IMR-90 (cell line): ENCODE results near the gene ST8SIA4. TPM values are rescaled to one million over a fixed set of nuclear protein-coding genes. Genes with fewer than 3 reads are reported as not detected.

Experiments
- ATAC-seq: fragments of 200-7000 bp; cut with Tn5 transposase; 2 replicates; pipeline ENCODE4 v1.9.1; 2020; ENCODE audit warnings: low read depth, mild to moderate bottlenecking, moderate library complexity
- BruUV-seq: library from RNA; stranded (reverse); fragments of 400-500 nt; replicated peaks from 2 replicates; lab custom pipeline; 2021; lab: Mats Ljungman, UMichigan
- CTCF ChIA-PET: fragments of 300-600 bp; formaldehyde crosslinking; extraction: SDS; loops from one replicate; lab custom pipeline; 2021; ENCODE audit warnings: antibody characterized with exemption; lab: Yijun Ruan, JAX
- POLR2A ChIA-PET: fragments of 300-600 bp; sonication (Branson Sonifier 250); formaldehyde crosslinking; loops from one replicate; lab custom pipeline; 2022; ENCODE audit warnings: antibody characterized with exemption; ENCODE audit not compliant: unreplicated experiment; lab: Charles Lee
- DNase-seq: peaks from one replicate; pipeline ENCODE4 v3.0.0; 2013
- H2AFZ ChIP-seq: replicated peaks from 2 replicates; pipeline ENCODE3; 2013; ENCODE audit warnings: low read length, mild to moderate bottlenecking; ENCODE audit not compliant: poor library complexity
- H2AK5ac ChIP-seq: 2 replicates; pipeline ENCODE4 v1.6.1; 2013; ENCODE audit warnings: low read depth, low read length, inconsistent platforms
- H2AK9ac ChIP-seq: replicated peaks from 2 replicates; pipeline ENCODE3; 2013; ENCODE audit warnings: mild to moderate bottlenecking, low read depth, low read length, moderate library complexity; ENCODE audit not compliant: poor library complexity
- H2BK120ac ChIP-seq: 2 replicates; pipeline ENCODE4 v1.6.1; 2013; ENCODE audit warnings: low read depth, low read length, inconsistent platforms
- H2BK15ac ChIP-seq: 3 replicates; pipeline ENCODE4 v1.6.1; 2013; ENCODE audit warnings: low read depth, low read length, inconsistent platforms
- H2BK20ac ChIP-seq: 2 replicates; pipeline ENCODE4 v1.6.1; 2013; ENCODE audit warnings: low read depth, mild to moderate bottlenecking, inconsistent platforms, low read length, moderate library complexity
- H2BK5ac ChIP-seq: 2 replicates; pipeline ENCODE4 v1.6.1; 2013; ENCODE audit warnings: mild to moderate bottlenecking, low read depth, low read length, inconsistent platforms; ENCODE audit not compliant: poor library complexity, severe bottlenecking
- H3K14ac ChIP-seq: replicated peaks from 2 replicates; pipeline ENCODE4 v1.6.1; 2013; ENCODE audit warnings: low read depth, low read length, inconsistent platforms
- H3K18ac ChIP-seq: 2 replicates; pipeline ENCODE4 v1.6.1; 2013; ENCODE audit warnings: low read depth, low read length, control low read depth
- H3K23ac ChIP-seq: 2 replicates; pipeline ENCODE4 v1.6.1; 2013; ENCODE audit warnings: low read depth, low read length, inconsistent platforms
- H3K27ac ChIP-seq: 2 replicates; pipeline ENCODE4 v1.5.1; 2013; ENCODE audit warnings: mild to moderate bottlenecking, control low read depth, low read length; ENCODE audit not compliant: insufficient read depth
- H3K27me3 ChIP-seq: 2 replicates; pipeline ENCODE4 v1.6.1; 2013; ENCODE audit warnings: low read length; ENCODE audit not compliant: control insufficient read depth, insufficient read depth
- H3K36me3 ChIP-seq: 2 replicates; pipeline ENCODE4 v1.6.1; 2013; ENCODE audit warnings: low read length, mixed read lengths; ENCODE audit not compliant: control insufficient read depth, insufficient read depth
- H3K4ac ChIP-seq: 2 replicates; pipeline ENCODE4 v1.6.1; 2013; ENCODE audit warnings: low read depth, low read length, inconsistent platforms
- H3K4me1 ChIP-seq: 2 replicates; pipeline ENCODE4 v1.6.1; 2013; ENCODE audit warnings: low read length, mixed read lengths; ENCODE audit not compliant: control insufficient read depth, insufficient read depth
- H3K4me2 ChIP-seq: 2 replicates; pipeline ENCODE4 v1.6.1; 2013; ENCODE audit warnings: low read depth, mild to moderate bottlenecking, control low read depth, low read length, moderate library complexity
- H3K4me3 ChIP-seq: 2 replicates; pipeline ENCODE4 v1.5.1; 2013; ENCODE audit warnings: low read depth, mild to moderate bottlenecking, control low read depth, low read length, moderate library complexity; ENCODE audit not compliant: insufficient read depth
- H3K56ac ChIP-seq: 2 replicates; pipeline ENCODE4 v1.6.1; 2013; ENCODE audit warnings: low read length, inconsistent platforms; ENCODE audit not compliant: insufficient read depth; ENCODE audit errors: extremely low read depth
- H3K79me1 ChIP-seq, 2 experiments: 2 replicates each; pipeline ENCODE4 v1.6.1; 2013; ENCODE audit warnings: low read length in 2 of 2, inconsistent platforms in 1 of 2, low read depth in 1 of 2
- H3K9ac ChIP-seq: 2 replicates; pipeline ENCODE4 v1.6.1; 2013; ENCODE audit warnings: low read depth, low read length, control low read depth
- H3K9me1 ChIP-seq: 2 replicates; pipeline ENCODE4 v1.6.1; 2013; ENCODE audit warnings: low read length, inconsistent platforms; ENCODE audit not compliant: insufficient read depth
- H3K9me3 ChIP-seq: 2 replicates; pipeline ENCODE4 v1.6.1; 2013; ENCODE audit warnings: low read length; ENCODE audit not compliant: control insufficient read depth, insufficient read depth
- H4K20me1 ChIP-seq: 2 replicates; pipeline ENCODE4 v1.6.1; 2013; ENCODE audit warnings: low read length, inconsistent platforms; ENCODE audit not compliant: insufficient read depth
- H4K5ac ChIP-seq: 2 replicates; pipeline ENCODE4 v1.6.1; 2013; ENCODE audit warnings: mild to moderate bottlenecking, low read depth, low read length, control low read depth
- H4K8ac ChIP-seq, 2 experiments: 2 replicates each; pipeline ENCODE4 v1.6.1; 2013; ENCODE audit warnings: low read depth in 2 of 2, low read length in 2 of 2, control low read depth in 1 of 2, inconsistent platforms in 1 of 2
- H4K91ac ChIP-seq: 2 replicates; pipeline ENCODE4 v1.6.1; 2013; ENCODE audit warnings: low read depth, low read length, inconsistent platforms; ENCODE audit not compliant: insufficient read depth
- CHD1 ChIP-seq: IDR thresholded peaks from 2 replicates; pipeline ENCODE4 v1.6.1; 2012; ENCODE audit warnings: low read depth, low read length, improper control_type of control experiment
- MAZ ChIP-seq: IDR thresholded peaks from 2 replicates; pipeline ENCODE4 v1.6.1; 2012; ENCODE audit warnings: low read depth, mild to moderate bottlenecking, low read length, improper control_type of control experiment, moderate library complexity, borderline replicate concordance
- RAD21 ChIP-seq: IDR thresholded peaks from 2 replicates; pipeline ENCODE4 v1.6.1; 2012; ENCODE audit warnings: low read length, improper control_type of control experiment
- SMC3 ChIP-seq: fragments of 150-350 bp; IDR thresholded peaks from 2 replicates; pipeline ENCODE4 v1.6.1; 2016; ENCODE audit warnings: low read depth, mild to moderate bottlenecking, antibody characterized with exemption, low read length, moderate library complexity
- WGBS, 2 experiments: methylation state at CpG; one replicate each; pipeline versions ENCODE4 v1.1.5 to v1.1.7; 2013; ENCODE audit warnings: missing lambda C conversion rate in 2 of 2; ENCODE audit not compliant: insufficient read length in 1 of 2; ENCODE audit errors: extremely low coverage in 2 of 2; 5-methylcytosine and 5-hydroxymethylcytosine counted together
- dilution Hi-C: fragments of 300-500 bp; cut with HindIII; formaldehyde crosslinking; loops from one replicate; pipeline ENCODE4 v1.14.3; 2018; ENCODE audit warnings: low sequenced_read_pairs; ENCODE audit not compliant: unreplicated experiment
- in situ Hi-C: fragments of 300-500 bp; cut with MboI; formaldehyde crosslinking; loops from 3 replicates; pipeline ENCODE4 v1.14.3; 2019; ENCODE audit warnings: low sequenced_read_pairs, inconsistent platforms, mixed read lengths
- intact Hi-C: fragments of 100-400 bp; cut with micrococcal nuclease; formaldehyde crosslinking; loops from 2 replicates; pipeline ENCODE4 v1.10.0; 2022
- polyA plus RNA-seq, 3 experiments: library from polyadenylated mRNA; depleted of rRNA; stranded (reverse); fragments of >200 nt; gene quantifications; 2 replicates each; pipeline ENCODE4 v1.2.3, GENCODE V29; 2012; ENCODE audit warnings: low replicate concordance in 1 of 3
- total RNA-seq: library from RNA; depleted of rRNA; stranded (reverse); fragments of >200 nt; gene quantifications from 2 replicates; pipeline ENCODE4 v1.2.3, GENCODE V29; 2012
- TF ChIP-seq, protein P1 (sequence below): fragments of 150-350 bp; IDR thresholded peaks from 2 replicates; pipeline ENCODE4 v1.6.1; 2016; ENCODE audit warnings: low read depth, mild to moderate bottlenecking, low read length, moderate library complexity, borderline replicate concordance

Gene ST8SIA4
- total and polyA plus RNA-seq, 2 of the 4 experiments (the other 2 are of a cell fraction), result 0.02 to 0.18 TPM

- no peaks in the 10 kb centered on the region for H3K9me3 ChIP-seq
- no peaks in the 10 kb centered on the region for H3K27me3 ChIP-seq
- no peak overlapping the region for H3K4ac ChIP-seq
- no peak overlapping the region for H3K23ac ChIP-seq
- H2BK5ac ChIP-seq, result no peak overlapping the region
- dilution Hi-C loops, result no loop called here
- no peak overlapping the region for H3K9ac ChIP-seq
- no peak overlapping the region for H3K4me3 ChIP-seq
- no peak overlapping the region for H3K27ac ChIP-seq
- no peak overlapping the region for H2AFZ ChIP-seq
- H3K4me1 ChIP-seq, result no peaks in the 10 kb centered on the region
- H3K79me1 ChIP-seq, result no peaks in the 10 kb centered on the region
- H3K18ac ChIP-seq, result no peak overlapping the region
- no peak overlapping the region for H2AK5ac ChIP-seq
- no peak for DNase-seq
- in situ Hi-C loops, result no loop called here
- no peak for ATAC-seq
- H3K56ac ChIP-seq, result no peak overlapping the region
- no peak overlapping the region for H4K8ac ChIP-seq
- H2AK9ac ChIP-seq, result no peak overlapping the region
- no peak overlapping the region for H2BK20ac ChIP-seq
- BruUV-seq, result no TSS peak
- ChIA-PET CTCF (no interaction called here), POLR2A (no interaction called here)
- H4K5ac ChIP-seq, result no peak overlapping the region
- TF ChIP-seq SMC3 (no peak), CHD1 (no peak), RAD21 (no peak), MAZ (no peak)
- TF ChIP-seq, protein P1, sequence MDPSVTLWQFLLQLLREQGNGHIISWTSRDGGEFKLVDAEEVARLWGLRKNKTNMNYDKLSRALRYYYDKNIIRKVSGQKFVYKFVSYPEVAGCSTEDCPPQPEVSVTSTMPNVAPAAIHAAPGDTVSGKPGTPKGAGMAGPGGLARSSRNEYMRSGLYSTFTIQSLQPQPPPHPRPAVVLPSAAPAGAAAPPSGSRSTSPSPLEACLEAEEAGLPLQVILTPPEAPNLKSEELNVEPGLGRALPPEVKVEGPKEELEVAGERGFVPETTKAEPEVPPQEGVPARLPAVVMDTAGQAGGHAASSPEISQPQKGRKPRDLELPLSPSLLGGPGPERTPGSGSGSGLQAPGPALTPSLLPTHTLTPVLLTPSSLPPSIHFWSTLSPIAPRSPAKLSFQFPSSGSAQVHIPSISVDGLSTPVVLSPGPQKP, result no peak
- no peak overlapping the region for H2BK15ac ChIP-seq
- no peaks in the 10 kb centered on the region for H3K9me1 ChIP-seq
- H2BK120ac ChIP-seq, result no peak overlapping the region
- no peaks in the 10 kb centered on the region for H3K36me3 ChIP-seq
- H3K4me2 ChIP-seq, result no peak overlapping the region
- no peak overlapping the region for H4K91ac ChIP-seq
- intact Hi-C loops, result no loop called here
- H3K14ac ChIP-seq, result no peak overlapping the region
- H4K20me1 ChIP-seq, result no peaks in the 10 kb centered on the region
- no CpG with 5 or more reads among the region's 7 CpGs for WGBS, 2 experiments
These were observed 74.8 kb downstream of the ST8SIA4 start for GRCh38 chr5:100828071-100828897.
